GM12864 (cell line): Measurements from ENCODE around the gene THOC5.
"Not testable (repeated sequence)": the region's sequence is repeated elsewhere in the genome, so short reads cannot be mapped to it uniquely, and the experiment has no call there.

Source experiments
- DNase-seq: peaks from one replicate; pipeline ENCODE4 v3.0.0-alpha.2; 2011; ENCODE audit warnings: low read depth
- H3K4me3 ChIP-seq: 2 replicates; pipeline ENCODE4 v1.5.1; 2011; ENCODE audit warnings: mild to moderate bottlenecking, low read depth, low read length, control low read depth
- CTCF ChIP-seq: IDR thresholded peaks from 2 replicates; pipeline ENCODE4 v1.5.1; 2011; ENCODE audit warnings: low read depth, mild to moderate bottlenecking, moderate library complexity, low read length, control low read depth, inconsistent platforms; ENCODE audit errors: missing control alignments

Gene THOC5

GRCh38 chr22:29570456-29570855 is 16.9 kb upstream of the THOC5 start:
- DNase-seq, result no peak
- no peak for TF ChIP-seq CTCF
- H3K4me3 ChIP-seq, result no peak overlapping the region

DNA sequence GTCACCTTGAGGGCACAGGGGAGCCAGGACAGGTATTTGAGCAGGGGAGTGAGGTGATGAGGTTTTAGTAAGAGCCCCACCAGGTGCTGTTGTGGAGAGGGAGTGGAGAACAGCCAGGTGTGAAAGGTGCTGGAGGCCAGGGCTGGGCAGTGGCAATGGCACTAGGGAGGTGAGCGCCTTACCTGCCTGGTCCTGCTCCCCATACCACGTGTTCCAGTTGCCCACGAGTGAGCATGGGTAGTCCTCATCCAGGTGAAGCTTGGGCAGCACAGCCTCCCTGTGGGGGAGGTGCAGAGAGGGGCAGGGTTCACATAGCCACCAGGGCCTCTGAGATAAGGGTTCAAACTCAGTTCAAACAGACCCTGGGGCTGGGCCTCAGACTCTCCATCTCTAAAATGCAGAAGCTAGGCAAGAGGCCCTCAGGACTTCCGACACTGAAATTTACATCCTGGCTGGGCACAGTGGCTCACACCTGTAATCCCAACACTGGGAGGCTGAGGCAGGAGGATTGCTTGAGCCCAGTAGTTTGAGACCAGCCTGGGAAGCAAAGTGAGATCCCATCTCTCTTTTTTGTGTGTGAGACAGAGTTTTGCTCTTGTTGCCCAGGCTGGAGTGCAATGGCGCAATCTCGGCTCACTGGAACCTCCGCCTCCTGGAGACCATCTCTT is 15.6 kb upstream of the THOC5 start:
- no peak for DNase-seq
- TF ChIP-seq CTCF, result no peak
- H3K4me3 ChIP-seq, result no peak overlapping the region

GRCh38 chr22:29567338-29567737 is 13.8 kb upstream of the THOC5 start:
- no peak for DNase-seq
- H3K4me3 ChIP-seq, result no peak overlapping the region
- TF ChIP-seq CTCF, result no peak

DNA sequence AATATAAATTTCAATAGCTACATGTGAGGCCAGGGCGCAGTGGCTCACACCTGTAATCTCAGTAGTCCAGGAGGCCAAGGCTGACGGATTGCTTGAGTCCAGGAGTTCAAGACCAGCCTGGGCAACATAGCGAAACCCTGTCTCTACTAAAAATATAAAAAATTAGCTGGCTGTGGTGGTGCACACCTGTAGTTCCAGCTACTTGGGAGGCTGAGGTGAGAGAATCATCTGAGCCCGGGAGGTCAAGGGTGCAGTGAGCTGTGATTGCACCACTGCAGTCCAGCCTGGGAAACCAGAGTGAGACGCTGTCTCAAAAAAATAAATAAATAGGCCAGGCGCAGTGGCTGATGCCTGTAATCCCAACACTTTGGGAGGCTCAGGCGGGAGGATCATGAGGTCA is 13.0 kb upstream of the THOC5 start:
- not testable (repeated sequence) for H3K4me3 ChIP-seq, DNase-seq

DNA sequence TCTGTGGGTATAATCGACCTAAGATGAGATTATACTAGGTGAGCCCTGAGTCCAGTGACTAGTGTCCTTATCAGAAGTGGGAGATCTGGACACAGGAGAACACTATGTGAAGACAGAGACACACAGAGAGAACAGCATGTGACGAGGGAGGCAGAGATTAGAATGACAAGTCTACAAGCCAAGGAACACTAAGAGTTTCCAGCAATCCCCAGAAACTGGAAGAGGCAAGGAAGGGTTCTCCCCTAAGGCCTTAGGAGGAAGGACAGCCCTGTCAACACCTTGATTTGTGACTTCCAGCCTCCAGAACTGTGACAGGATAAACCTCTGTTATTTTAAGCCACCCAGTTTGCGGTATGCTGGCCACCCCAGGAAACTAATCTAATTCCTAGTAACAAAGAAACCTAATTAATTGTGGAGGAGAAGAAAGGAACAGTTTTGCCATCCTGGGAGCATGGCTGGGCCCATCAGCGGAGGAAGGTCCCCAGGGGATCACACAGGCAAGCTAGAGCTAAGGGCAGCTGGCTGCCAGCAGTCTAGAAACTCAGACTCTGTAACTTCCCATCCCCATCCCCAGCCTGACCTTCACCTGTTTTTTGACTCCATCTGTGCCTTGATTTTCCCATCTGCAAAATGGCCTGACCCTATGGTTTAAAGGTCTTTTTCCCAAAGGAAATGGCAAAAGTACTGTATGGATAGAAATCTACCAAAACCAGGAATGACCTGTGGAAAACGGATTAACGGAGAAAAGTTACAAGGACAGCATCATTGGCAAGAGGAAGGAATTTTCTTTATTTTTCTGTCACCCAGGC is 10.3 kb upstream of the THOC5 start:
- H3K4me3 ChIP-seq, result no peak overlapping the region
- no peak for DNase-seq
- TF ChIP-seq CTCF, result no peak

GRCh38 chr22:29559853-29560252 is 6.3 kb upstream of the THOC5 start:
- DNase-seq, result no peak
- no peak overlapping the region for H3K4me3 ChIP-seq
- no peak for TF ChIP-seq CTCF

GRCh38 chr22:29559030-29559429 is 5.5 kb upstream of the THOC5 start:
- TF ChIP-seq CTCF, result no peak
- DNase-seq, result no peak
- H3K4me3 ChIP-seq, result no peak overlapping the region
